Stimulated activated CD4-positive, alpha-beta T cell treated with anti-CD3 and anti-CD28 coated beads, Interleukin-4, amount 100 ng/mL, for 24 hours (primary cell): ENCODE data around the gene PIGQ.

ENCODE experiments used
- DNase-seq: peaks from one replicate; pipeline ENCODE4 v3.0.0-alpha.2; 2020

The PIGQ gene

DNA sequence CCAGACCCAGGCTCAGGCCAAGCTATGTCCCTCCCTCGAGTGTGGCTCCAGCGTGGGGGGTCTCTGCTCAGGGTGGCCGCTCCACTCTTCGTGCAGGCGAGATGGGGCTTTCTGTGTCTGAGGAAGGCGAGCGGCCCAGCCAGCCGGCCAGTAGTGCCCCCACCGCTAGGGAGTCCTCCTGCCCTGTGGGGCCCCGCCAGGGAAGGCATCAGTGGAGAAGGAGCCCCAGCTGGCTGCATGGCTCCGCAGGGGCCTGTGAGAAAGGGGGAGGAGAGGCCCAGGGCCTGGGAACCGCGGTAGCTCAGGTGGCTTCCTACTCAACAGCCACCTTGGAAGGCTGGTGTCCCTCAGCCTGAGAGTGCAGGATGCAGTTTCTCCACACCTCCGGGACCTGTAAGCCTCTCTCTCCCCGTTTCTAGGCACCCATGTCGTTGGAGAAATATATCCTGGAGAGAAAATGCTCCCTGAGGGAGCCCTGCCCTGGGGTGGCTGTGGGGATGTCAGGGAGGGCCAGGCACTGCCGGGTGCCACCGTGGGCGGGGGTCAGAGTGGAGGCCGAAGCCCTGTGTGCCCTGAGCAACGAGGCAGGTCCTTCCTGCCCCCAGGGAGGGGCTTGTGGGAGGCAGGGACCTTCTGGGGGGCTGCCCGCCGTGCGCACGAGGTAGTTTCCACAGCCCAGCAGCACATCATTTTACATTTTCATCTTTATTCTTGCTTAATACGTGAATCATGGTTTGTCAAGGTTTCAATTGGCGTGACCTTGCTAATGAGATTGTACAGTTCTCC is 3.3 kb downstream of the PIGQ start:
- no peak for DNase-seq

- no peak for DNase-seq
These were observed 4.4 kb downstream of the PIGQ start for GRCh38 chr16:574021-574760.

DNA sequence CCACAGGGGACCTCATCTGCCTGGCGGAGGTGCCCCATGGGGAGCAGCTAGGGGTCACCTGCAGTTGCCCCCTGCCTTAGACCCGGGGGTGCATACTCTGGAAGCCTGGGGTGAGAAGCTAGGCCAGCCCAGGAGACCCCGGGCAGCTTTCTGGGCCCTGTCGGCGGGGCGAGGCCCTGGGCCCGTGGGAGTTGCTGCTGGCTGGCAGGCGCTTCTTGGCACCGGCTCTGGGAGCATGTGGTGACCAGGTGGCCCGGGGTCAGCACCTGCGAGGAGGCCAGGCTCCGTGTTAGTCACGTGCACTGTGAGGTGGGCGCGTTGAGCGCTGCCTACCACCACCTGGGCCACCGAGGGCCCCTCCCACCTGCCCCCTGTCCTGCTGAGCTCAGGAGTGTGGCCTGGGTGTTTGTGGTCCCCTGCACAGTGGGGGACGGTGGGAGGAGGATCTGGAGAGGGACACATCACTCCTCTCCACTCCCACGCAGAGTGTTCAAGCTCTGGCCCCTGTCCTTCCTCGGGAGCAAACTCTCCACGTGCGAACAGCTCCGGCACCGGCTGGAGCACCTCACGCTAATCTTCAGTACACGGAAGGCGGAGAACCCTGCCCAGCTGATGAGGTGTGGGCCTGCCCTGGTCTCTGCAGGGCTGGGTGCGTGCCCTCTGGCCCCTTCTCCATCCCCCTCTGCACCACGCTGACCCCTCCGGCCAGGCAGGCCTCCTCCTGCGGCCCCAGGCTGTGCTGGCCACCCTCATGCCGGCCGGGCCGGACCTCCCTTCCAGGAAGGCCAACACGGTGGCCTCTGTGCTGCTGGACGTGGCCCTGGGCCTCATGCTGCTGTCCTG is 5.8 kb downstream of the PIGQ start:
- no peak for DNase-seq

- DNase-seq = no peak
These were observed 6.5 kb downstream of the PIGQ start for GRCh38 chr16:576197-576822.

DNA sequence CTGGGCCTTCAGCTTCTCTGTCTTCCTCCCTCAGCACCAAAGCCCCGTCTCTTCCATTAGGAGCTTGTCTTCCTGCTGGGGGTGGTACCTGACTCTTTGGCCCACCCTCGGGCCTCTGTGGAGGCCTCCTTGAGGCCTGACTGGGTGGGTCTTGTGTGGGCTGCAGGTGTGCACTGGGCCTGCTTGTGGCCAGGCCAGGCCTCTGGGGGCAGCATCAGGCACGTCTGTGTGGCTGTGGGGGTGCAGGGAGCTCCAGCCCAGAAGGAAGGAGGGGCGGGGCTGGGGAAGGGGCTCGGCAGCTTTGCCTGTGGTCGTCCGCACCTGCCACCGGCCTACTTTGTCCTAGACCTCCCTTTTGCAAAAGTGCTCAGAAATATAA is 7.0 kb downstream of the PIGQ start:
- DNase-seq = no peak

- DNase-seq = no peak
These were observed 8.0 kb downstream of the PIGQ start for GRCh38 chr16:577796-578195.

GRCh38 chr16:578232-578869 is 8.6 kb downstream of the PIGQ start:
- no peak for DNase-seq

- peak; percentile 73 for DNase-seq
These were observed 9.2 kb downstream of the PIGQ start for GRCh38 chr16:578870-579405.

DNA sequence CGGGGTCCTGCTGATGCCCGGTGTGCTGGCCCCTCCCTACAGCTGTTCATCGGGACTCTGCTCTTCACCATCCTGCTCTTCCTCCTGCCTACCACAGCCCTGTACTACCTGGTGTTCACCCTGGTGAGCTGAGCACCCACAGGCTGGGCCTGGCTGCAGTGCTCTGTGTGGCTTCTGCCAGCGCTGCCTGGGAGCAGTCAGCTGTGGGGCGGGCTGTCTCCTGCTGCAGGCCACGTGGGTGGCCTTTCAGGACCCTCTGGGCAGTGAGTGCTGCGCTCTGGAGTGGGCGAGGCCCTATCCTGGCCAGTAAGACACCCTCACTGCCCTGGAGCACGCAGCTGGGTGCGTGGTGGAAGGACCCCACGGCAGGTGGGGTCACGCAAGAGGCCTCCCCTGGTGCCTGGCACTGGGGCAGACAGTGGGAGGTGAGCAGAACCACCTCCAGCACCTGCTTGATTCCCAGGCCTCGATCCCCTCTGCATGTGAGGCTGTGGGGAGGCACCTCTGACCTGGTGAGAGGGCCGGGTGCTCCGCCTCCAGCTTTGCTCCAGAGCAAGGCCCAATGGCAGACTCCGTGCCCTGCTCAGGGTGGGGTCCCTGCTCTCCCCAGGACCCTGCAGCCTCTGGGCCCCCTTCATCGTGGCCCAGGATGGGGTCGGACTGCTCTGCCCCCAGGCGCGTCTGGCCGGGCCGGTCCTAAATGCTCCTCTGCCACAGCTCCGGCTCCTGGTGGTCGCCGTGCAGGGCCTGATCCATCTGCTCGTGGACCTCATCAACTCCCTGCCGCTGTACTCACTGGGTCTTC is 10.6 kb downstream of the PIGQ start:
- no peak for DNase-seq

GRCh38 chr16:580946-581498 is 11.3 kb downstream of the PIGQ start:
- DNase-seq = no peak

- DNase-seq = no peak
These were observed 12.4 kb downstream of the PIGQ start for GRCh38 chr16:582218-582613.

DNA sequence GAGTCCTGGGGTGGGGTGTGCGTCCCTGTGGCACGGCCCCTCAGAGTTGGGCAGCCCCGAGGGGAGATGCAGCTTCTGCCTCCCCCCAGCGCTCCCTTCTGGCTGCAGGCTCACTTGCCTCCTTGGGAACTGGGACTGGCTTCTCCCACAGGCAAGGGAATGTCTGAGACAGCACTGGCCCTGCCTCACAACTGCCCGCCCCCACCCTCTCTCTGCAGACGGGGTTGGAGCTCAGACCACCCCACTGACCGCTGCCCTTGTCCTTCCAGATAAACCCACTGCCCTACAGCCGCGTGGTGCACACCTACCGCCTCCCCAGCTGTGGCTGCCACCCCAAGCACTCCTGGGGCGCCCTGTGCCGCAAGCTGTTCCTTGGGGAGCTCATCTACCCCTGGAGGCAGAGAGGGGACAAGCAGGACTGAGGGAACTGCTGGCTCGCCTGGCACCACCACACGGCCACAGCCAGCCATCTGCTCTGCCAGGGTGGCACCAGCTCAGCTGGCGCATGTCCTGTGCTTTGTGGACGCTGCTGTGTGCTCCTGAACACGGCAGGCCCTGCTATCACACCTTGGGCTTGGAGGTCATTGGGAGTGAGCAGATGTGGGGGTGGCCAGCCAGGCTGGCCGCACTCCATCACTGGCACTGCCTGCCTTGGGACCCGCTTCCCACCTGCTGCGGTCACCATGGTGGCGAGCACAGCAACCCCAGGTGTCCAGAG is 13.0 kb downstream of the PIGQ start:
- DNase-seq = no peak

- DNase-seq = no peak
These were observed 13.7 kb downstream of the PIGQ start for GRCh38 chr16:583470-583814.

DNA sequence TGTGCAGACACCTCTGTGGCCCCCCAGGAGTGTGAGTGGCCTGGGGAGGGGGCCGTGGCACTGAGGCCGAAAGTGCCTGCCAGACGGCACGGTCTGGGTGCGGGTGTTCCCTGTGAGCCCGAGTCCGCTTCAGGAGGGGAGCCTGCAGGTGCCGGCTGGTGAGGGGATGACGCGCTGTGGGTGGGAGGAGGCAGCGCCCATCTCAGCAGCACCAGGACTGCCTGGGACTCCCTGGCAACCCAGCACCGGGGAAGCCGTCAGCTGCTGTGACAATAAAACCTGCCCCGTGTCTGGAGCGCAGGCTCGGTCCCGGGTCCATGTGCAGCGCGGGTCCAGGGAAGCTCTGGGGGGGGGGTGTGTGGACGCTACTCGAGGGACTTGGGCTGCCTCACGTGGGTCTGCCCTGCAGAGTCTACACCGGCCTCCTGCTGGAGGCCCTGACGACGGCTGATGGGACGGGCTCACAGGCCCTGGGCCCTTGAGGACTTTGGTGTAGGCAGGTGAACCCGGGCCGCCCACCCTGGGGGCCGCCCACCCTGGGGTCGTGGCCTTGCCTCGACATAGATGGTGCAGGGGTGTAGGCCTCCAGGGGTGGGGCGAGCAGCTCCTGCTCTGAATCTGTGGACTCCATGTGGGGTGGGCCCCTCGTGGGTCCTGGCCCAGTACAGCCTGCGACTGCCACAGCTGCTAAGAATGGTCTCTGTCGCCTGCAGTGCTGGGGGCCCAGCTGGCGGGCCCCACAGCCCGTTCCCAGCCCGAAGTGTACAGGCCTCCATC is 14.2 kb downstream of the PIGQ start:
- no peak for DNase-seq

GRCh38 chr16:585351-585750 is 15.6 kb downstream of the PIGQ start:
- DNase-seq = no peak

GRCh38 chr16:586047-586644 is 16.4 kb downstream of the PIGQ start:
- DNase-seq = no peak

DNA sequence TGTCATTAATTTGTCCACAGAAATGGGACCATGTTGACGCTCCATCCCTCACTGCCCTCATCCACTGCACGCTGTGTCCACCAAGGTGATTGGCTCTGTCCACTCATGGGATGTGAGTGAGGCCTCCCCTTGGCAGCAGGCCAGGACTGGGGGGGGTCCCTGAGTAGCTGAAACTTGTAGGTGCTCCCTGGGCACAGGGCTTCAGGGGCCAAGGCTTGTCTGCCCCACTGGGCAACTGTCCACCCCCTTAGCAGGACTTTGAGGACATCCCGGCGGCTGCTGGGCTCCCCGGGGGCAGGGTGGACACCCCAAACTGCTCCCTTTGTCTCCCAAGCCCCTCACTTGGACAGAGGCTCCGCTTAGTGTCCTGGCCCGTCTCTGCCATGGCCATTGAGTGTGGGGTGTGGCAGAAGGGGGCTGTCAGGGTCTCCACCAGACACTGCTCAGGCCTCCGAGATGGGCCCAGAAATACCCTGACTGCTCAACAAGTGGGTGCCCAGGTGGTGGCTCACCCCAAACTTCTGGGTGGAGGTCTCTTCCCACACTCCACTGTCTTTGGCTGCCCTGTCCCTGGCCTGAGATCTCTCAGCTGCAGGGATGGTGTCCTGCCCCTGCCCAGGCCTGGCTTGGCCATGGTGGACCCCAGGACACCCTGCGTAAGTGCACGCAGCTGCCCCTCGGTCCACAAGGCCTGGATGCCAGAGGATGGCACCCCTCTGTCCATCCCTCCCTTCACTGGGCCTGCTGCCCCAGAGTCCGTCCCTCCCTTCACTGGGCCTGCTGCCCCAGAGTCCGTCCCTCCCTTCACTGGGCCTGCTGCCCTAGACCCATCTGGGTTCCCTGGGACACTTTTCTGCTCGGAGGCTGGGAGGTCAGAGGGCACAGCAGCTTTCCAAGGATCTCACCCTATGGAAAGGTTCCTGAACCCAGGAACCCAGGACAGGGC is 17.1 kb downstream of the PIGQ start:
- no peak for DNase-seq

DNA sequence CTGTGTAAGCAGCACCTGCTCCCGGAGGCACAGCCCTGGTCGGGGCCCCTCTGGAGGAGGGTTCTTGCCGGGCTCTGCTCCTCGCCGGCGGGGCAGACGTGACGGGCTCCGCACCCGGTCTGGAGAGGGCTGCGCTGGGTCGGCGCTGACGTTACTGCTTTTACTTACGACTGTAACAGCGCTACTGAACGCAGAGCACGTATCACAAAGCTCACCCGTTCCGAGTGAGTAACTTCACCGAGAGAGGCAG is 18.8 kb downstream of the PIGQ start:
- DNase-seq = peak; percentile 74
